ENCODE results near the gene P4HA2.

The P4HA2 gene

GRCh38 chr5:132264546-132265335, 37.1 kb upstream of the P4HA2 start:
- no peak for TF ChIP-seq CTCF (IDR thresholded peaks at IDR 0.05; ENCODE audit: poor library complexity, severe bottlenecking)
- peaks cover 42% of the 10 kb centered on the region for H3K4me1 ChIP-seq (ENCODE audit: insufficient read depth, poor library complexity, severe bottlenecking)
- peak; percentile 48 for DNase-seq (ENCODE audit: low spot score)
- no peaks in the 10 kb centered on the region for H3K9me3 ChIP-seq (ENCODE audit: severe bottlenecking)
- H3K27me3 ChIP-seq (ENCODE audit: insufficient read depth, poor library complexity, severe bottlenecking), result no peaks in the 10 kb centered on the region
- H3K27ac ChIP-seq (ENCODE audit: poor library complexity, severe bottlenecking), result peak overlapping the region; percentile 95
- ATAC-seq (ENCODE audit: low read depth), result no peak
- no peak overlapping the region for H3K4me3 ChIP-seq (ENCODE audit: severe bottlenecking)
- H3K36me3 ChIP-seq (ENCODE audit: low read depth), result peaks cover 28% of the 10 kb centered on the region

- no peak overlapping the region for H3K4me3 ChIP-seq (ENCODE audit: severe bottlenecking)
- H3K4me1 ChIP-seq (ENCODE audit: insufficient read depth, poor library complexity, severe bottlenecking), result peaks cover 53% of the 10 kb centered on the region
- H3K27me3 ChIP-seq (ENCODE audit: insufficient read depth, poor library complexity, severe bottlenecking), result no peaks in the 10 kb centered on the region
- peak; percentile 7 for TF ChIP-seq CTCF (IDR thresholded peaks at IDR 0.05; ENCODE audit: poor library complexity, severe bottlenecking)
- H3K9me3 ChIP-seq (ENCODE audit: severe bottlenecking), result no peaks in the 10 kb centered on the region
- ATAC-seq (ENCODE audit: low read depth), result peak; percentile 35
- peaks cover 28% of the 10 kb centered on the region for H3K36me3 ChIP-seq (ENCODE audit: low read depth)
- peak overlapping the region; percentile 95 for H3K27ac ChIP-seq (ENCODE audit: poor library complexity, severe bottlenecking)
- DNase-seq (ENCODE audit: low spot score), result peak; percentile 80
These were observed 36.1 kb upstream of the P4HA2 start for GRCh38 chr5:132263548-132264261.

- Histone ChIP-seq H3K4me3 (ENCODE audit: severe bottlenecking) (no peak overlapping the region), H3K9me3 (ENCODE audit: severe bottlenecking) (no peaks in the 10 kb centered on the region), H3K27ac (ENCODE audit: poor library complexity, severe bottlenecking) (peak overlapping the region; percentile 95), H3K36me3 (ENCODE audit: low read depth) (peaks cover 28% of the 10 kb centered on the region), H3K27me3 (ENCODE audit: insufficient read depth, poor library complexity, severe bottlenecking) (no peaks in the 10 kb centered on the region), H3K4me1 (ENCODE audit: insufficient read depth, poor library complexity, severe bottlenecking) (peaks cover 54% of the 10 kb centered on the region)
- TF ChIP-seq CTCF (IDR thresholded peaks at IDR 0.05; ENCODE audit: poor library complexity, severe bottlenecking), result no peak
- ATAC-seq (ENCODE audit: low read depth) (no peak), DNase-seq (ENCODE audit: low spot score) (peak; percentile 25)
These were observed 35.4 kb upstream of the P4HA2 start for GRCh38 chr5:132262882-132263547.

GRCh38 chr5:132261881-132262845, 34.5 kb upstream of the P4HA2 start:
- peaks cover 21% of the 10 kb centered on the region for H3K36me3 ChIP-seq (ENCODE audit: low read depth)
- no peaks in the 10 kb centered on the region for H3K27me3 ChIP-seq (ENCODE audit: insufficient read depth, poor library complexity, severe bottlenecking)
- H3K27ac ChIP-seq (ENCODE audit: poor library complexity, severe bottlenecking), result peak overlapping the region; percentile 95
- H3K4me1 ChIP-seq (ENCODE audit: insufficient read depth, poor library complexity, severe bottlenecking), result peaks cover 54% of the 10 kb centered on the region
- no peak overlapping the region for H3K4me3 ChIP-seq (ENCODE audit: severe bottlenecking)
- peak; percentile 62 for DNase-seq (ENCODE audit: low spot score)
- H3K9me3 ChIP-seq (ENCODE audit: severe bottlenecking), result no peaks in the 10 kb centered on the region
- TF ChIP-seq CTCF (IDR thresholded peaks at IDR 0.05; ENCODE audit: poor library complexity, severe bottlenecking), result no peak
- ATAC-seq (ENCODE audit: low read depth), result no peak

All from RWPE2 (cell line).